Activated naive CD8-positive, alpha-beta T cell treated with anti-CD3 and anti-CD28 coated beads, Interleukin-2, amount 10 ng/mL, durations not matched to agents 7 days and 5 days (primary cell): ENCODE results near the gene INO80B. TPM values are rescaled to one million over a fixed set of nuclear protein-coding genes. Genes with fewer than 3 reads are reported as not detected.
"Not testable (repeated sequence)": the region's sequence is repeated elsewhere in the genome, so short reads cannot be mapped to it uniquely, and the experiment has no call there.

ENCODE experiments used
- ATAC-seq: fragments of 150-1000 bp; cut with Tn5 transposase; one replicate; pipeline ENCODE4 v1.10.0; 2021; ENCODE audit warnings: low read depth, moderate library complexity
- POLR2A ChIA-PET: fragments of 350-600 bp; sonication (Branson Sonifier 250); formaldehyde crosslinking; loops from one replicate; lab custom pipeline; 2021; ENCODE audit warnings: antibody characterized with exemption; lab: Charles Lee
- DNase-seq: peaks from one replicate; pipeline ENCODE4 v3.0.0; 2021
- H3K27ac Mint-ChIP-seq: one replicate; pipeline ENCODE4 v1.8.0; 2022; ENCODE audit warnings: mild to moderate bottlenecking, mixed read lengths
- H3K27me3 Mint-ChIP-seq: one replicate; pipeline ENCODE4 v1.8.0; 2022; ENCODE audit warnings: mild to moderate bottlenecking, moderate library complexity, mixed read lengths
- H3K36me3 Mint-ChIP-seq: one replicate; pipeline ENCODE4 v1.8.0; 2021; ENCODE audit warnings: mild to moderate bottlenecking, mixed read lengths
- H3K4me1 Mint-ChIP-seq: one replicate; pipeline ENCODE4 v1.8.0; 2021; ENCODE audit warnings: mixed read lengths
- H3K4me3 Mint-ChIP-seq: one replicate; pipeline ENCODE4 v1.8.0; 2022; ENCODE audit warnings: mild to moderate bottlenecking, moderate library complexity, mixed read lengths
- H3K9me3 Mint-ChIP-seq: one replicate; pipeline ENCODE4 v1.8.0; 2021; ENCODE audit warnings: mixed read lengths
- total RNA-seq, 2 experiments: library from RNA; stranded (reverse); gene quantifications; one replicate each; pipeline ENCODE4 v1.2.3, GENCODE V29; 2021

The INO80B gene
- total RNA-seq, 2 experiments from 2014 or later, result 46.8 to 51.4 TPM

GRCh38 chr2:74481431-74481830 lies 26.5 kb downstream of the INO80B start:
- ATAC-seq (no peak), DNase-seq (no peak)
- peaks cover 17% of the 10 kb centered on the region for H3K36me3 Mint-ChIP-seq
- H3K4me1 Mint-ChIP-seq, result peaks cover 32% of the 10 kb centered on the region
- H3K27me3 Mint-ChIP-seq, result no peaks in the 10 kb centered on the region
- H3K9me3 Mint-ChIP-seq, result no peaks in the 10 kb centered on the region
- POLR2A ChIA-PET, result interaction anchor here (1.2 to 4.2 kb wide), 15 partner anchors 9 to 105 kb away, joined by 3 to 61 read pairs (median 13); partner anchors contain the start of genes AUP1, C2orf81, DOK1 and HTRA2
- H3K27ac Mint-ChIP-seq, result no peak overlapping the region
- peak overlapping the region; percentile 99 for H3K4me3 Mint-ChIP-seq

GRCh38 chr2:74481961-74482800 lies 27.3 kb downstream of the INO80B start:
- Mint-ChIP-seq H3K36me3 (peaks cover 17% of the 10 kb centered on the region), H3K4me1 (peaks cover 34% of the 10 kb centered on the region), H3K27me3 (no peaks in the 10 kb centered on the region), H3K9me3 (no peaks in the 10 kb centered on the region), H3K27ac (peak overlapping the region; percentile 99), H3K4me3 (peak overlapping the region; percentile 99)
- POLR2A ChIA-PET, result interaction anchor here (0.9 to 4.2 kb wide), 19 partner anchors 10 to 105 kb away, joined by 3 to 61 read pairs (median 10); partner anchors contain the start of genes AUP1, C2orf81, DOK1 and HTRA2
- peak; percentile 79 for DNase-seq
- ATAC-seq, result peak; percentile 46

- ATAC-seq (peak; percentile 93), DNase-seq (peak; percentile 91)
- Mint-ChIP-seq H3K27ac (peak within 1 kb of the TSS; percentile 99), H3K36me3 (peaks cover 12% of the 10 kb centered on the region), H3K4me3 (peak within 1 kb of the TSS; percentile 99), H3K4me1 (peaks cover 30% of the 10 kb centered on the region), H3K27me3 (no peaks in the 10 kb centered on the region), H3K9me3 (no peaks in the 10 kb centered on the region)
- POLR2A ChIA-PET, result interaction anchor here (0.9 to 4.2 kb wide), 16 partner anchors 9 to 104 kb away, joined by 3 to 61 read pairs (median 12); partner anchors contain the start of genes AUP1, C2orf81, HTRA2 and INO80B
Measured at GRCh38 chr2:74482801-74483674, 28.2 kb downstream of the INO80B start, which contains the start of the genes CCDC142 and TTC31. CCDC142 (minus strand) TSS chr2:74482998; CDS start chr2:74482837, 161 bp downstream. TTC31 (plus strand) TSS chr2:74483081; CDS start chr2:74483096, 15 bp downstream.

GRCh38 chr2:74483675-74484164 lies 28.8 kb downstream of the INO80B start:
- POLR2A ChIA-PET, result interaction anchor here (1.0 to 4.2 kb wide), 8 partner anchors 11 to 103 kb away, joined by 3 to 61 read pairs (median 23); partner anchors contain the start of genes AUP1, HTRA2, INO80B and LBX2

GRCh38 chr2:74486141-74486540 lies 31.3 kb downstream of the INO80B start:
- ATAC-seq, result no peak
- Mint-ChIP-seq H3K4me3 (no peak overlapping the region), H3K27ac (no peak overlapping the region), H3K36me3 (peaks cover 10% of the 10 kb centered on the region), H3K9me3 (no peaks in the 10 kb centered on the region), H3K27me3 (no peaks in the 10 kb centered on the region), H3K4me1 (peaks cover 16% of the 10 kb centered on the region)
- POLR2A ChIA-PET, result no interaction called here
- DNase-seq, result no peak

More at GRCh38 chr2:74483675-74484164, 28.8 kb downstream of the INO80B start:
- H3K4me3 Mint-ChIP-seq, result peak overlapping the region; percentile 99
- not testable (repeated sequence) for H3K9me3 Mint-ChIP-seq, H3K27me3 Mint-ChIP-seq, DNase-seq, ATAC-seq
- peak overlapping the region; percentile 99 for H3K27ac Mint-ChIP-seq
- H3K4me1 Mint-ChIP-seq, result peaks cover 30% of the 10 kb centered on the region
- peaks cover 12% of the 10 kb centered on the region for H3K36me3 Mint-ChIP-seq

- ATAC-seq (no peak), DNase-seq (no peak)
- H3K36me3 Mint-ChIP-seq, result peaks cover 13% of the 10 kb centered on the region
- H3K4me3 Mint-ChIP-seq, result no peak overlapping the region
- no peak overlapping the region for H3K27ac Mint-ChIP-seq
- H3K27me3 Mint-ChIP-seq, result no peaks in the 10 kb centered on the region
- POLR2A ChIA-PET, result interaction anchor here (0.9 kb wide), 1 partner anchor 15 kb away, joined by 3 read pairs; no protein-coding TSS in a partner anchor
- peaks cover 11% of the 10 kb centered on the region for H3K4me1 Mint-ChIP-seq
- no peaks in the 10 kb centered on the region for H3K9me3 Mint-ChIP-seq
Measured at GRCh38 chr2:74488643-74489481, 34.0 kb downstream of the INO80B start.

- ATAC-seq, result no peak
- Mint-ChIP-seq H3K9me3 (no peaks in the 10 kb centered on the region), H3K4me1 (peaks cover 7% of the 10 kb centered on the region), H3K4me3 (no peak overlapping the region), H3K36me3 (peaks cover 13% of the 10 kb centered on the region), H3K27ac (no peak overlapping the region), H3K27me3 (no peaks in the 10 kb centered on the region)
- DNase-seq, result no peak
- POLR2A ChIA-PET, result interaction anchor here (0.7 to 0.9 kb wide), 2 partner anchors 9 to 14 kb away, joined by 3 read pairs; no protein-coding TSS in a partner anchor
Measured at GRCh38 chr2:74489906-74490305, 35.0 kb downstream of the INO80B start.

- H3K9me3 Mint-ChIP-seq, result no peaks in the 10 kb centered on the region
- no peak overlapping the region for H3K4me3 Mint-ChIP-seq
- peaks cover 1% of the 10 kb centered on the region for H3K4me1 Mint-ChIP-seq
- DNase-seq (no peak), ATAC-seq (no peak)
- peaks cover 10% of the 10 kb centered on the region for H3K36me3 Mint-ChIP-seq
- no peaks in the 10 kb centered on the region for H3K27me3 Mint-ChIP-seq
- POLR2A ChIA-PET, result interaction anchor here (1.1 to 1.2 kb wide), 2 partner anchors 9 to 71 kb away, joined by 3 to 4 read pairs; partner anchors contain the start of genes C2orf81, CCDC142, TTC31 and WDR54
- H3K27ac Mint-ChIP-seq, result no peak overlapping the region
Measured at GRCh38 chr2:74491648-74492544, 37.0 kb downstream of the INO80B start.

- Mint-ChIP-seq H3K27ac (no peak overlapping the region), H3K4me1 (peaks cover 10% of the 10 kb centered on the region), H3K27me3 (peaks cover 15% of the 10 kb centered on the region), H3K9me3 (no peaks in the 10 kb centered on the region), H3K36me3 (peaks cover 10% of the 10 kb centered on the region), H3K4me3 (no peak overlapping the region)
- DNase-seq (no peak), ATAC-seq (no peak)
- POLR2A ChIA-PET, result interaction anchor here (1.0 to 1.1 kb wide), 2 partner anchors 28 to 72 kb away, joined by 3 read pairs; partner anchors contain the start of genes C2orf81, MOGS and WDR54
Measured at GRCh38 chr2:74493546-74493945, 38.7 kb downstream of the INO80B start.

- peaks cover 6% of the 10 kb centered on the region for H3K36me3 Mint-ChIP-seq
- no peak overlapping the region for H3K27ac Mint-ChIP-seq
- ATAC-seq, result no peak
Measured at GRCh38 chr2:74495440-74495839, 40.6 kb downstream of the INO80B start.

More at GRCh38 chr2:74495440-74495839, 40.6 kb downstream of the INO80B start:
- DNase-seq, result no peak
- Mint-ChIP-seq H3K4me1 (peaks cover 19% of the 10 kb centered on the region), H3K9me3 (no peaks in the 10 kb centered on the region), H3K27me3 (peaks cover 32% of the 10 kb centered on the region), H3K4me3 (no peak overlapping the region)
- POLR2A ChIA-PET, result interaction anchor here (1.5 kb wide), 1 partner anchor 12 kb away, joined by 3 read pairs; the partner anchor contains the start of genes CCDC142 and TTC31
